Measurements from ENCODE around the gene EEFSEC. TPM values are rescaled to one million over a fixed set of nuclear protein-coding genes. Genes with fewer than 3 reads are reported as not detected.

EEFSEC gene
- total RNA-seq, 1 donor = 5.1 TPM

- Histone ChIP-seq H3K9me3 (ENCODE audit: low read depth, low read length) (no peaks in the 10 kb centered on the region), H3K27ac (ENCODE audit: low read depth, low read length) (no peak overlapping the region), H3K36me3 (ENCODE audit: insufficient read depth, low read length) (no peaks in the 10 kb centered on the region), H3K79me2 (ENCODE audit: insufficient read depth, low read length) (peaks cover 3% of the 10 kb centered on the region), H3K4me1 (ENCODE audit: insufficient read depth, low read length) (peaks cover 2% of the 10 kb centered on the region), H4K20me1 (ENCODE audit: insufficient read depth, low read length) (peaks cover 17% of the 10 kb centered on the region), H3K4me3 (ENCODE audit: insufficient read depth, low read length) (no peak overlapping the region), H3K27me3 (ENCODE audit: insufficient read depth, low read length) (no peaks in the 10 kb centered on the region), H3K4me2 (ENCODE audit: insufficient read depth, low read length) (no peak overlapping the region), H2AFZ (ENCODE audit: low read length) (no peak overlapping the region)
- no peak for DNase-seq (ENCODE audit: insufficient read length, low spot score, missing footprints)
- TF ChIP-seq CTCF (IDR thresholded peaks at IDR 0.05; ENCODE audit: extremely low read depth, low read depth, low read length) = no peak
Observed at GRCh38 chr3:128215800-128216495, 62.7 kb downstream of the EEFSEC start.

- Histone ChIP-seq H3K4me2 (ENCODE audit: insufficient read depth, low read length) (no peak overlapping the region), H3K27me3 (ENCODE audit: insufficient read depth, low read length) (no peaks in the 10 kb centered on the region), H2AFZ (ENCODE audit: low read length) (no peak overlapping the region), H3K27ac (ENCODE audit: low read depth, low read length) (no peak overlapping the region), H3K79me2 (ENCODE audit: insufficient read depth, low read length) (peaks cover 3% of the 10 kb centered on the region), H4K20me1 (ENCODE audit: insufficient read depth, low read length) (peaks cover 14% of the 10 kb centered on the region), H3K4me1 (ENCODE audit: insufficient read depth, low read length) (peaks cover 2% of the 10 kb centered on the region), H3K36me3 (ENCODE audit: insufficient read depth, low read length) (no peaks in the 10 kb centered on the region), H3K4me3 (ENCODE audit: insufficient read depth, low read length) (no peak overlapping the region), H3K9me3 (ENCODE audit: low read depth, low read length) (peaks cover 2% of the 10 kb centered on the region)
- no peak for DNase-seq (ENCODE audit: insufficient read length, low spot score, missing footprints)
- TF ChIP-seq CTCF (IDR thresholded peaks at IDR 0.05; ENCODE audit: extremely low read depth, low read depth, low read length) = no peak
Observed at GRCh38 chr3:128217702-128218547, 64.6 kb downstream of the EEFSEC start.

GRCh38 chr3:128218548-128219257 is 65.4 kb downstream of the EEFSEC start:
- Histone ChIP-seq H3K4me3 (ENCODE audit: insufficient read depth, low read length) (no peak overlapping the region), H3K36me3 (ENCODE audit: insufficient read depth, low read length) (no peaks in the 10 kb centered on the region), H3K9me3 (ENCODE audit: low read depth, low read length) (peaks cover 5% of the 10 kb centered on the region), H3K4me2 (ENCODE audit: insufficient read depth, low read length) (no peak overlapping the region), H3K27me3 (ENCODE audit: insufficient read depth, low read length) (no peaks in the 10 kb centered on the region), H3K79me2 (ENCODE audit: insufficient read depth, low read length) (peaks cover 3% of the 10 kb centered on the region), H3K4me1 (ENCODE audit: insufficient read depth, low read length) (peaks cover 2% of the 10 kb centered on the region), H4K20me1 (ENCODE audit: insufficient read depth, low read length) (peaks cover 13% of the 10 kb centered on the region), H2AFZ (ENCODE audit: low read length) (no peak overlapping the region), H3K27ac (ENCODE audit: low read depth, low read length) (no peak overlapping the region)
- DNase-seq (ENCODE audit: insufficient read length, low spot score, missing footprints) = no peak
- TF ChIP-seq CTCF (IDR thresholded peaks at IDR 0.05; ENCODE audit: extremely low read depth, low read depth, low read length) = no peak
